ENCODE measurements around the gene TMEM131. TPM values are rescaled to one million over a fixed set of nuclear protein-coding genes. Genes with fewer than 3 reads are reported as not detected.

Gene TMEM131
- polyA plus RNA-seq, 3 donors: 7.0 to 23.6 (median 8.2) TPM

GRCh38 chr2:97911922-97912575, 83.7 kb downstream of the TMEM131 start:
- no peak overlapping the region for H3K4me3 ChIP-seq (replicated peaks in 1 of 3; ENCODE audit: low read depth in 2 of 3, low read length in 3 of 3)
- no peak overlapping the region for H3K9ac ChIP-seq (ENCODE audit: insufficient read depth, low read length, poor library complexity, severe bottlenecking)
- no peaks in the 10 kb centered on the region for H3K9me3 ChIP-seq (replicated peaks in 1 of 2; ENCODE audit: control insufficient read depth in 1 of 2, insufficient read depth in 1 of 2, low read length in 2 of 2)
- Mint-ChIP-seq H3K27ac (peak overlapping the region; percentile 79 to 91 (median 86)), H3K4me3 (no peak overlapping the region), H3K9me3 (no peaks in the 10 kb centered on the region), H3K27me3 (ENCODE audit: low read depth in 3 of 3) (no peaks in the 10 kb centered on the region), H3K36me3 (peaks cover 13 to 31% of the 10 kb centered on the region in 2 donors), H3K4me1 (peaks cover 49% of the 10 kb centered on the region)
- no peak for DNase-seq
- H3K4me1 ChIP-seq (ENCODE audit: control insufficient read depth in 1 of 2, insufficient read depth in 2 of 2, low read length in 2 of 2): peaks cover 26 to 32% of the 10 kb centered on the region in 2 donors
- WGBS (ENCODE audit: insufficient coverage): no CpG with 5 or more reads among the region's 1 CpG
- no peaks in the 10 kb centered on the region for H3K27me3 ChIP-seq (ENCODE audit: control insufficient read depth in 2 of 2, insufficient read depth in 2 of 2, low read length in 2 of 2)
- H3K79me2 ChIP-seq (ENCODE audit: insufficient read depth, low read length): peaks cover 71% of the 10 kb centered on the region
- no peak for TF ChIP-seq CTCF (IDR thresholded peaks at IDR 0.05)
- H4K20me1 ChIP-seq (ENCODE audit: insufficient read depth, low read length): peaks cover 93% of the 10 kb centered on the region
- H3K4me2 ChIP-seq (replicated peaks; ENCODE audit: extremely low read depth, low read length, poor library complexity, severe bottlenecking): peak overlapping the region; percentile 9
- no peak overlapping the region for H2AFZ ChIP-seq (ENCODE audit: insufficient read depth, low read depth, low read length, poor library complexity, severe bottlenecking)
- peak overlapping the region in 1 of 2 donors; percentile 61 for H3K27ac ChIP-seq (ENCODE audit: low read depth in 1 of 2, low read length in 2 of 2)
- H3K36me3 ChIP-seq (replicated peaks in 1 of 2; ENCODE audit: control insufficient read depth in 1 of 2, insufficient read depth in 2 of 2, low read length in 2 of 2): peaks cover 0 to 13% of the 10 kb centered on the region in 2 donors
- intact Hi-C loops (cut with micrococcal nuclease): loop anchor here in 1 of 2 donors (10.0 kb wide), 1 partner anchor 173 kb away; the partner anchor contains the start of gene VWA3B

- Mint-ChIP-seq H3K4me3 (no peak overlapping the region), H3K9me3 (no peaks in the 10 kb centered on the region), H3K27me3 (ENCODE audit: low read depth in 3 of 3) (no peaks in the 10 kb centered on the region), H3K36me3 (peaks cover 20 to 38% of the 10 kb centered on the region in 2 donors), H3K27ac (peak overlapping the region; percentile 79 to 91 (median 86)), H3K4me1 (peaks cover 49% of the 10 kb centered on the region)
- H3K9ac ChIP-seq (ENCODE audit: insufficient read depth, low read length, poor library complexity, severe bottlenecking): no peak overlapping the region
- TF ChIP-seq CTCF (IDR thresholded peaks at IDR 0.05): no peak
- H3K4me1 ChIP-seq (ENCODE audit: control insufficient read depth in 1 of 2, insufficient read depth in 2 of 2, low read length in 2 of 2): peaks cover 26 to 32% of the 10 kb centered on the region in 2 donors
- peaks cover 0 to 20% of the 10 kb centered on the region in 2 donors for H3K36me3 ChIP-seq (replicated peaks in 1 of 2; ENCODE audit: control insufficient read depth in 1 of 2, insufficient read depth in 2 of 2, low read length in 2 of 2)
- peaks cover 88% of the 10 kb centered on the region for H4K20me1 ChIP-seq (ENCODE audit: insufficient read depth, low read length)
- H3K27me3 ChIP-seq (ENCODE audit: control insufficient read depth in 2 of 2, insufficient read depth in 2 of 2, low read length in 2 of 2): no peaks in the 10 kb centered on the region
- peaks cover 65% of the 10 kb centered on the region for H3K79me2 ChIP-seq (ENCODE audit: insufficient read depth, low read length)
- H3K4me3 ChIP-seq (replicated peaks in 1 of 3; ENCODE audit: low read depth in 2 of 3, low read length in 3 of 3): no peak overlapping the region
- no peaks in the 10 kb centered on the region for H3K9me3 ChIP-seq (replicated peaks in 1 of 2; ENCODE audit: control insufficient read depth in 1 of 2, insufficient read depth in 1 of 2, low read length in 2 of 2)
- WGBS (ENCODE audit: insufficient coverage): no CpG with 5 or more reads among the region's 4 CpGs
- intact Hi-C loops (cut with micrococcal nuclease): loop anchor here in 1 of 2 donors (10.0 kb wide), 1 partner anchor 173 kb away; the partner anchor contains the start of gene VWA3B
- H3K4me2 ChIP-seq (replicated peaks; ENCODE audit: extremely low read depth, low read length, poor library complexity, severe bottlenecking): peak overlapping the region; percentile 9
- peak overlapping the region in 1 of 2 donors; percentile 61 for H3K27ac ChIP-seq (ENCODE audit: low read depth in 1 of 2, low read length in 2 of 2)
- peak; percentile 78 to 87 (median 85) for DNase-seq
- no peak overlapping the region for H2AFZ ChIP-seq (ENCODE audit: insufficient read depth, low read depth, low read length, poor library complexity, severe bottlenecking)
Measured at GRCh38 chr2:97911206-97911921, 84.4 kb downstream of the TMEM131 start.
